Endothelial cell of umbilical vein (primary cell): ENCODE results near the gene TGFA. TPM values are rescaled to one million over a fixed set of nuclear protein-coding genes. Genes with fewer than 3 reads are reported as not detected.

Experiments used
- BruUV-seq: library from RNA; stranded (reverse); fragments of 400-500 nt; replicated peaks from 2 replicates; lab custom pipeline; 2021; lab: Mats Ljungman, UMichigan
- CTCF ChIA-PET: fragments of 300-600, 350-600 bp; sonication (Branson Sonifier 250); formaldehyde crosslinking; loops from one replicate; lab custom pipeline; 2021; ENCODE audit warnings: antibody characterized with exemption, inconsistent platforms; lab: Charles Lee
- POLR2A ChIA-PET: fragments of 300-600, 350-600 bp; sonication (Branson Sonifier 250); formaldehyde crosslinking; loops from one replicate; lab custom pipeline; 2021; ENCODE audit warnings: antibody characterized with exemption, inconsistent platforms; lab: Charles Lee
- DNase-seq: peaks from one replicate; pipeline ENCODE4 v3.0.0-alpha.2; 2011; ENCODE audit warnings: low read depth, low spot score
- FAIRE-seq: peaks from 2 replicates; lab custom pipeline; 2011; peaks lifted over from hg19 to GRCh38; lab: Jason Lieb, UNC
- H2AFZ ChIP-seq: 2 replicates; pipeline ENCODE4 v1.6.0; 2012; ENCODE audit warnings: low read depth, low read length, control low read depth, inconsistent platforms
- H3K27ac ChIP-seq: 2 replicates; pipeline ENCODE4 v1.5.1; 2011; ENCODE audit warnings: low read depth, mild to moderate bottlenecking, control low read depth, low read length, moderate library complexity; ENCODE audit not compliant: insufficient read depth
- H3K27me3 ChIP-seq, 2 experiments: 2 replicates each; pipeline versions ENCODE4 v1.6.0 to v1.6.1; 2011; ENCODE audit warnings: low read length in 2 of 2, mixed read lengths in 1 of 2; ENCODE audit not compliant: control insufficient read depth in 2 of 2, insufficient read depth in 2 of 2
- H3K36me3 ChIP-seq, 2 experiments: 2 replicates in 1 of 2; 3 replicates in 1 of 2; pipeline ENCODE4 v1.5.1; 2011; ENCODE audit warnings: low read length in 2 of 2, mild to moderate bottlenecking in 1 of 2, moderate library complexity in 1 of 2; ENCODE audit not compliant: control insufficient read depth in 2 of 2, insufficient read depth in 2 of 2; ENCODE audit errors: extremely low read depth in 1 of 2
- H3K4me1 ChIP-seq: 3 replicates; pipeline ENCODE4 v1.5.1; 2011; ENCODE audit warnings: mild to moderate bottlenecking, low read length; ENCODE audit not compliant: control insufficient read depth, insufficient read depth; ENCODE audit errors: extremely low read depth
- H3K4me2 ChIP-seq: 2 replicates; pipeline ENCODE4 v1.6.1; 2011; ENCODE audit warnings: low read length, control low read depth, mixed read lengths; ENCODE audit not compliant: insufficient read depth
- H3K4me3 ChIP-seq, 3 experiments: fragments of 200-600 bp in 1 of 3; sonication (generic), shearing (Covaris generic) in 1 of 3; replicated peaks in 1 of 3; 2 replicates each; pipeline ENCODE4 v1.5.1; 2011 to 2016; ENCODE audit warnings: control low read depth in 3 of 3, low read length in 3 of 3, mild to moderate bottlenecking in 2 of 3, inconsistent platforms in 1 of 3, low read depth in 1 of 3, moderate library complexity in 1 of 3; ENCODE audit not compliant: insufficient read depth in 1 of 3
- H3K79me2 ChIP-seq: 2 replicates; pipeline ENCODE4 v1.6.0; 2012; ENCODE audit warnings: low read length, inconsistent platforms; ENCODE audit not compliant: control insufficient read depth, insufficient read depth
- H3K9ac ChIP-seq: replicated peaks from 2 replicates; pipeline ENCODE3; 2011; ENCODE audit warnings: low read length, control low read depth; ENCODE audit not compliant: insufficient read depth; ENCODE audit errors: extremely low read depth
- H3K9me1 ChIP-seq: replicated peaks from 3 replicates; pipeline ENCODE4 v1.6.0; 2011; ENCODE audit warnings: mild to moderate bottlenecking, low read length; ENCODE audit not compliant: control insufficient read depth, insufficient read depth; ENCODE audit errors: extremely low read depth
- H3K9me3 ChIP-seq: replicated peaks from 2 replicates; pipeline ENCODE4 v1.5.1; 2012; ENCODE audit warnings: low read length, inconsistent platforms; ENCODE audit not compliant: control insufficient read depth, insufficient read depth
- H4K20me1 ChIP-seq: replicated peaks from 2 replicates; pipeline ENCODE3; 2011; ENCODE audit warnings: mild to moderate bottlenecking, low read length; ENCODE audit not compliant: control insufficient read depth, insufficient read depth; ENCODE audit errors: extremely low read depth
- EZH2 ChIP-seq: IDR thresholded peaks from 2 replicates; pipeline ENCODE4 v1.6.1; 2012; ENCODE audit warnings: borderline replicate concordance, low read depth, mild to moderate bottlenecking, moderate library complexity, low read length, inconsistent platforms; ENCODE audit not compliant: severe bottlenecking
- FOS ChIP-seq: IDR thresholded peaks from 2 replicates; pipeline ENCODE4 v1.6.1; 2011; ENCODE audit warnings: mild to moderate bottlenecking, low read length, moderate library complexity, borderline replicate concordance; ENCODE audit not compliant: insufficient read depth
- GATA2 ChIP-seq: IDR thresholded peaks from 2 replicates; pipeline ENCODE4 v1.7.0; 2011; ENCODE audit warnings: low read depth, mild to moderate bottlenecking, moderate library complexity, mixed read lengths, low read length; ENCODE audit not compliant: insufficient read length, insufficient read depth
- JUN ChIP-seq: IDR thresholded peaks from 2 replicates; pipeline ENCODE4 v1.6.1; 2011; ENCODE audit warnings: borderline replicate concordance, low read depth; ENCODE audit not compliant: insufficient read length, insufficient read depth
- POLR2A ChIP-seq: IDR thresholded peaks from 2 replicates; pipeline ENCODE4 v1.6.1; 2012; ENCODE audit warnings: low read depth, mild to moderate bottlenecking, control low read depth, low read length
- POLR2AphosphoS5 ChIP-seq: IDR thresholded peaks from 2 replicates; pipeline ENCODE4 v1.6.1; 2012; ENCODE audit warnings: low read depth, mild to moderate bottlenecking, control low read depth, low read length, moderate library complexity; ENCODE audit not compliant: insufficient read depth
- dilution Hi-C: fragments of 300-500 bp; cut with MboI; formaldehyde crosslinking; loops from one replicate; pipeline ENCODE4 v1.15.0; 2019; ENCODE audit warnings: low sequenced_read_pairs; ENCODE audit not compliant: extremely low pct_ligation_motif_present
- intact Hi-C: fragments of 100-400 bp; cut with micrococcal nuclease; formaldehyde crosslinking; loops from one replicate; pipeline ENCODE4 v1.10.0; 2022
- polyA plus RNA-seq, 4 experiments: library from polyadenylated mRNA; depleted of rRNA in 3 of 4; stranded (reverse) in 3 of 4; unstranded in 1 of 4; fragments of >200 nt; gene quantifications; 2 replicates each; pipeline versions ENCODE4 v1.2.1 to v1.2.3, GENCODE V29; 2011 to 2012; ENCODE audit warnings: missing spikeins in 1 of 4
- total RNA-seq: library from RNA; stranded (reverse); gene quantifications from 2 replicates; pipeline ENCODE4 v1.2.3, GENCODE V29; 2021

Gene TGFA
- total and polyA plus RNA-seq, 2 donors (not counting 3 experiments of a cell fraction or from before 2014, with no cell fraction given) = 0.22 to 0.32 TPM

DNA sequence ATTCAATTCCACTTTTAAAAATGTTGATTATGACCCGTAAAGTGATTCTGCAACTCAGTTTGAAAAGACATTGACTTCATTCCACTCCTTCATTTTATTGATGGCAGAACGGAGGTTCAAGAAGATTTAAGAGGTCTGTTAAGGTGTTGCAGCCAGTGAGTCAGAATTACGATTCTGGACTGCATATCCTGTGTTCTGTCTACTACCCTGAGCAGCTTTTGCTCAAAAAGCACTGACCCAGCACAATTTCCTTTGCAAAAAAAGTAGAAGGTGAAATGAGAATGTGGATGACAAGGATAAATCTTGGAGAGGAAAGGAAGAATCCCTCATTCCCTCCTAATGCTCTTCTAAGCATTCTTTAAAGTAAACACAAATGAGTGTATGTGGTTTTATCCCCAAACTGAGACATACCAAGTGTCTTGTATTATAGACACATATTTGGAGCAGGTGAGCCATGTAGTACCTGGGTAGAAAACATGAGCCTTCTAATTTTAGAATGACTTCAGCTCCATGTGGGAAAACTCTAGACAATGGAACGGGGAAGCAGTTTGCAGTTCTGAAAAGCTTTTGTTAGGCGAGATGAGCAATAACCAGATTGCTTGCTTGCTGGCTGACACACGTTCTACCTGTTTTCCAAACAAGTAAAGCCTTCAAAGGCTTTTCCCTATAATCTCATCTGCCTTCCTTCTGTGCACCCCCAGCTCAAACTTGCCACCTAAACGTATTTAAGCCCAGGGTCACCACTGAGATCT, 44.7 kb downstream of the TGFA start:
- no peaks in the 10 kb centered on the region for H3K9me1 ChIP-seq
- BruUV-seq = no TSS peak
- no peak overlapping the region for H2AFZ ChIP-seq
- no peaks in the 10 kb centered on the region for H3K9me3 ChIP-seq
- no peaks in the 10 kb centered on the region for H3K36me3 ChIP-seq
- H3K9ac ChIP-seq = no peak overlapping the region
- dilution Hi-C loops = no loop called here
- intact Hi-C loops = no loop called here
- no peak overlapping the region for H3K4me3 ChIP-seq
- ChIA-PET POLR2A (no interaction called here), CTCF (no interaction called here)
- TF ChIP-seq FOS (no peak), POLR2AphosphoS5 (no peak)
- no peaks in the 10 kb centered on the region for H3K4me1 ChIP-seq
- no peaks in the 10 kb centered on the region for H3K27me3 ChIP-seq
- H3K4me2 ChIP-seq = no peak overlapping the region
- FAIRE-seq (no peak), DNase-seq (no peak)
- H4K20me1 ChIP-seq = no peaks in the 10 kb centered on the region
- no peak overlapping the region for H3K27ac ChIP-seq
- no peaks in the 10 kb centered on the region for H3K79me2 ChIP-seq

- no peak overlapping the region for H3K4me2 ChIP-seq
- BruUV-seq = no TSS peak
- no peaks in the 10 kb centered on the region for H3K79me2 ChIP-seq
- H3K27me3 ChIP-seq = peaks cover 0 to 4% of the 10 kb centered on the region in 2 experiments
- FAIRE-seq = no peak
- no peak for DNase-seq
- intact Hi-C loops = no loop called here
- TF ChIP-seq JUN = no peak
- no peak for TF ChIP-seq EZH2
- no peak for TF ChIP-seq GATA2
- no peak for TF ChIP-seq FOS
- no peak for TF ChIP-seq POLR2A
- no peak overlapping the region for H3K9ac ChIP-seq
- no peaks in the 10 kb centered on the region for H4K20me1 ChIP-seq
- no peaks in the 10 kb centered on the region for H3K9me1 ChIP-seq
- no peaks in the 10 kb centered on the region for H3K36me3 ChIP-seq
- no peak overlapping the region for H3K4me3 ChIP-seq
- H2AFZ ChIP-seq = no peak overlapping the region
- H3K4me1 ChIP-seq = no peaks in the 10 kb centered on the region
- dilution Hi-C loops = no loop called here
- CTCF ChIA-PET = interaction anchor here (1.0 kb wide), 1 partner anchor 202 kb away, joined by 3 read pairs; no protein-coding TSS in a partner anchor
- POLR2A ChIA-PET = no interaction called here
- no peaks in the 10 kb centered on the region for H3K9me3 ChIP-seq
- H3K27ac ChIP-seq = no peak overlapping the region
Observed at GRCh38 chr2:70505613-70506391, 47.8 kb downstream of the TGFA start.
